NCI-H1092 (cell line): ENCODE results near the gene TBCD.

ENCODE experiments used
- DNase-seq: peaks from one replicate; lab custom pipeline; 2025; lab: John Stamatoyannopoulos, UW

Gene TBCD

GRCh38 chr17:82888583-82889495, 137.0 kb downstream of the TBCD start:
- no peak for DNase-seq

- no peak for DNase-seq
Measured at GRCh38 chr17:82889496-82890338, 137.9 kb downstream of the TBCD start.

GRCh38 chr17:82890339-82890730, 138.5 kb downstream of the TBCD start:
- DNase-seq: no peak

GRCh38 chr17:82890926-82891678, 139.2 kb downstream of the TBCD start:
- DNase-seq: no peak

- DNase-seq: no peak
Measured at GRCh38 chr17:82891911-82892310, 140.0 kb downstream of the TBCD start.

GRCh38 chr17:82892899-82893565, 141.2 kb downstream of the TBCD start:
- no peak for DNase-seq

- no peak for DNase-seq
Measured at GRCh38 chr17:82893779-82894178, 141.9 kb downstream of the TBCD start.

- DNase-seq: no peak
Measured at GRCh38 chr17:82894389-82894788, 142.5 kb downstream of the TBCD start.

GRCh38 chr17:82895087-82895486, 143.2 kb downstream of the TBCD start:
- DNase-seq: no peak

GRCh38 chr17:82896071-82897000, 144.5 kb downstream of the TBCD start:
- no peak for DNase-seq

- DNase-seq: no peak
Measured at GRCh38 chr17:82897514-82898249, 145.8 kb downstream of the TBCD start.

- no peak for DNase-seq
Measured at GRCh38 chr17:82898976-82899514, 147.2 kb downstream of the TBCD start.

- no peak for DNase-seq
Measured at GRCh38 chr17:82899941-82900340, 148.1 kb downstream of the TBCD start.

- no peak for DNase-seq
Measured at GRCh38 chr17:82900741-82901140, 148.9 kb downstream of the TBCD start.

- no peak for DNase-seq
Measured at GRCh38 chr17:82901356-82901755, 149.5 kb downstream of the TBCD start.

- no peak for DNase-seq
Measured at GRCh38 chr17:82901856-82902255, 150.0 kb downstream of the TBCD start.

- DNase-seq: no peak
Measured at GRCh38 chr17:82902972-82903874, 151.4 kb downstream of the TBCD start.

- no peak for DNase-seq
Measured at GRCh38 chr17:82905130-82905529, 153.3 kb downstream of the TBCD start.
